GM20000 (cell line): Measurements from ENCODE around the gene RIOX2.

Experiments used
- DNase-seq: peaks from one replicate; pipeline ENCODE4 v3.0.0; 2012; ENCODE audit warnings: low spot score
- CTCF ChIP-seq: IDR thresholded peaks from 2 replicates; pipeline ENCODE4 v1.5.1; 2012; ENCODE audit warnings: mild to moderate bottlenecking, control low read depth; ENCODE audit errors: extremely low read depth, missing control alignments

Gene RIOX2

GRCh38 chr3:97960993-97961766 lies 11.1 kb downstream of the RIOX2 start:
- no peak for TF ChIP-seq CTCF
- DNase-seq: no peak

GRCh38 chr3:97960551-97960950 lies 11.7 kb downstream of the RIOX2 start:
- no peak for DNase-seq
- no peak for TF ChIP-seq CTCF

GRCh38 chr3:97959872-97960271 lies 12.4 kb downstream of the RIOX2 start:
- no peak for TF ChIP-seq CTCF
- DNase-seq: no peak

GRCh38 chr3:97958796-97959195 lies 13.4 kb downstream of the RIOX2 start:
- no peak for TF ChIP-seq CTCF
- no peak for DNase-seq

- no peak for TF ChIP-seq CTCF
- no peak for DNase-seq
Measured at GRCh38 chr3:97958396-97958795, 13.8 kb downstream of the RIOX2 start.

GRCh38 chr3:97957617-97958311 lies 14.5 kb downstream of the RIOX2 start:
- DNase-seq: no peak
- no peak for TF ChIP-seq CTCF

GRCh38 chr3:97956051-97956450 lies 16.2 kb downstream of the RIOX2 start:
- DNase-seq: no peak
- TF ChIP-seq CTCF: no peak
